GM12891 (cell line): ENCODE data around the gene STPG1.

Experiments
- PAX5 ChIP-seq: IDR thresholded peaks from 2 replicates; pipeline ENCODE4 v1.6.1; 2011; ENCODE audit warnings: low read length, moderate library complexity, mild to moderate bottlenecking; ENCODE audit not compliant: insufficient read depth, severe bottlenecking
- POLR2A ChIP-seq: IDR thresholded peaks from 2 replicates; pipeline ENCODE4 v1.6.1; 2011; ENCODE audit warnings: low read depth, low read length, control low read depth
- POLR2AphosphoS5 ChIP-seq: IDR thresholded peaks from 2 replicates; pipeline ENCODE4 v1.6.1; 2011; ENCODE audit warnings: low read depth, low read length, control low read depth
- POU2F2 ChIP-seq: IDR thresholded peaks from 2 replicates; pipeline ENCODE4 v1.6.1; 2011; ENCODE audit warnings: low read depth, mild to moderate bottlenecking, control low read depth, low read length, moderate library complexity
- SPI1 ChIP-seq: IDR thresholded peaks from 2 replicates; pipeline ENCODE4 v1.6.1; 2011; ENCODE audit warnings: low read depth, low read length, control low read depth
- TAF1 ChIP-seq: IDR thresholded peaks from 2 replicates; pipeline ENCODE4 v1.6.1; 2011; ENCODE audit warnings: low read depth, low read length, control low read depth

- TF ChIP-seq TAF1 (no peak), POLR2A (no peak), POLR2AphosphoS5 (no peak), PAX5 (no peak), SPI1 (no peak), POU2F2 (no peak)
Observed at GRCh38 chr1:24327486-24327885, 86.1 kb downstream of the STPG1 start.
